Measurements from ENCODE around the gene SPESP1.
"Not testable (repeated sequence)": the region's sequence is repeated elsewhere in the genome, so short reads cannot be mapped to it uniquely, and the experiment has no call there.

The SPESP1 gene

DNA sequence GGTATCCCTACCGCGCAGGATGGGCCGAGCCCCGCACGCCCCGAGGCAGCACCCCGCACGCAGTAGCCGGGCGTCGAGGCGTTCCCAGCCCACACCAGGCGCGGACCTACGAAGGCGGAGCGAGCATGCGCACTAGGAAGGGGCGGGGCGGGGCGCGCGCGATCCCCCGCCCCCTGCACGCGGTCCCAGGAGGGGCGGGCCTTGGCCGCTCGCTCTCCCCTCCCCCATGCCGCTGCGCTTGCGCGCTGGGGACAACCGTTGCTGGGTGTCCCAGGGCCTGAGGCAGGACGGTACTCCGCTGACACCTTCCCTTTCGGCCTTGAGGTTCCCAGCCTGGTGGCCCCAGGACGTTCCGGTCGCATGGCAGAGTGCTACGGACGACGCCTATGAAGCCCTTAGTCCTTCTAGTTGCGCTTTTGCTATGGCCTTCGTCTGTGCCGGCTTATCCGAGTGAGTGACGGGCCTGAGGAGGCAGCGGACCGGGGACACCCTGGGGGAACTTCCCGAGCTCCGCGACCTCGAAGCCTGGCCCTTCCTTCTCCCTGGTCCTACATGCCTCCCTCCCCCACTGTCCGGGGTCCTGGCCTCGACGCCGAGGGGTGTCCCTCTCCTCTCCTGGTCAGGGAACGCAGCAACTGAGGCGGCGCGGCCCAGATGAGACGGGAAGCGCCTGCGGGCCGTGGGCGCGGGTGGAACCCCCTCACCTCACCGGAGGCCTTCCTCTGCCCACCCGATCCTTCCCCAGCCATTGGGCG lies at the start of gene SPESP1:
Gene SPESP1, plus strand, starts transcription at position 258 of the 755 bp plus-strand sequence. Its CDS starts 129 bp downstream, at position 387.
- DNase-seq: peak in 1 of 4 experiments; percentile 22

DNA sequence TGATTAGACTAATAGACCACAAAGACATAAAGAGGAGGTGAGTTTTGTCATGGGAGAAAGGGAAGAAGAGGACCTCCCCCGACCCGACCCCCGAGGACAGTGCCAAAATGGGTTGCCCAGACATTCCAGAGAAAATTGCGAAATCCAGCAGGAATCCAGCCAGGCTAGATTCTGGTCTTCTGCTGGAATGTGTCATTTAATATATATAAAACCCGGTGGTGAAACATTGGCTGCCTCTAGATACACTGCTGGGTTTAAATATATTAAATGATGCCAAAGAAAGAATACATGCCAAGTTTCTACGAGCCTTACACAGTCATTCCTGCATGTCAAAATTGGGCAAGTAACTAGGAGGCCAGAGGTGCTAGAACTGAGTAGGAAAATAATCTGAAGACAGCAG lies 45.3 kb upstream of the SPESP1 start:
- DNase-seq: no peak

DNA sequence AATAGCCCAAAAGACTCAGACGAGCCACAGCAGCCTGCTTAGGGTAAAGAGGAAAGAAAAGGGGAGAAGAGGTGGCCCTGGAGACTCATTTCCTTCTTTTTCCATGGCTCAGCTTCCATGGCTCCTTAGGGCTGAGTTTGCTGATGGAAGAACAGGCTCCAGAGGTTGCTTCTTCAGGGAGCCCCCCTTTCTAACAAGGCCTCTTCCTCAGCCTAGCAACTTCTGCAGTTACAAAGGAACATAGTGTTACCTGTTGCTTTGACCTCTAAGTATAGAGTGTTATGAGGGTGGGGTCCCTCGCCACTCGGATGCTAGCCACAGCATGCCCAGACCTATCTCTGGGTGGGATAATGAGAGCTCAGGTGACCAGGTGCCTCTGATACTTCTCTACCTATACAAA lies 43.2 kb upstream of the SPESP1 start:
- no peak for DNase-seq

DNA sequence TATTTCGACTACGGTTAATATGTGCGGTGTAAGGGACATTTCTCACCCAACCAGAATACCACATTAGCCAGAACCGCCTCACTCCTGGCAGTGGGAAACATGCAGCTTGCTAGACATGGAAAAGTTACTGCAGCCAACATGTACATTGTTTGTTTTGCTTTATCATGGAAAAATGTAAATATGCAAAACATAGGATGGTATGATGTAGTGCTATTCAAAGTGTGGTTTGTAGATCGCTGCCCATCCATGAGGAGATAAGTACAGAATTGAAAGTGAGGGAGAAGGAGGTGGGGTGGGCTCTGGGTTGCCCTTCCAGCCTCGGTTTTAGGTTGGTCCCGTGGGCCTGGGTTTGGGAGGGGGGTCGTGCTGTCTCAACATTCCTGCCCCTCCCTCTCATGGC lies 42.5 kb upstream of the SPESP1 start:
- no peak for DNase-seq

DNA sequence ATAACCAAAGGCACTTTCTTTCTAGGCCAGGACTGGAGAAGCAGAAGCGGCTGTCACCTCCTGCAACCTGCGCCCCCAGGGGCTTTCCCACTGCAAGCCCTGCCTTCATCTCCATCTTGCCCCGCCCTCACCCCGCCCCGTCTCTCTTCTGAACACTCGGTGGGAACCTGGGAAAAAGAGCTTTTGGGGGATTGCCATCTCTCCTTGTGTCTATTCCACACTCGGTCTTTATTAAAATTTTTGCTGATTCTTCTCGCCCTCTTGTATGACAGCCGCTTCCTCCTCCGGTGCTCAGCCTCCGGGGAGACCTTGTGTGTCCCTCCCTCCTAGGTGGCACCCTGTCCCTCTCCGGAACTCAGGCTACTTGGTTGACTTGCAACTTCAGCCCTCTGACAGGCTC lies 41.9 kb upstream of the SPESP1 start:
- no peak for DNase-seq

DNA sequence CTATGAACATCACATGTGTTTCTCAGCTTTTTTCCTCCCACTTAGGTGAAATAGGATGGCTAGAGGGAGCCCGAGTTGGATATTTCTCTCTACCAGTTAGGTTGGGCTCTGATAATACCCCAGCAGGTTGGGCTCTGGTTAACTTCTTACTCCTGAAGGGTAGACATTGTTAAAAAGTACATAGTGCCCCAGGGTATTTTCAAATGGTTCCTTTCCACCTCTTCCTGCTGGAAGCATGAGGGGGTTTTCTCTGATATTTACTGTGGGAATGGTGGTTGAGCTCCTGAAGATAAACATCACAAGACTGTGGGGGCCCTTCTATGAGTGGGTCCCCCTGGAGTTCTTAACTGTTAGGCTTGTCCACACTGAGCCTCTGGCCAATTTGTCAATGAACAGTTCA lies 36.1 kb upstream of the SPESP1 start:
- no peak for DNase-seq

DNA sequence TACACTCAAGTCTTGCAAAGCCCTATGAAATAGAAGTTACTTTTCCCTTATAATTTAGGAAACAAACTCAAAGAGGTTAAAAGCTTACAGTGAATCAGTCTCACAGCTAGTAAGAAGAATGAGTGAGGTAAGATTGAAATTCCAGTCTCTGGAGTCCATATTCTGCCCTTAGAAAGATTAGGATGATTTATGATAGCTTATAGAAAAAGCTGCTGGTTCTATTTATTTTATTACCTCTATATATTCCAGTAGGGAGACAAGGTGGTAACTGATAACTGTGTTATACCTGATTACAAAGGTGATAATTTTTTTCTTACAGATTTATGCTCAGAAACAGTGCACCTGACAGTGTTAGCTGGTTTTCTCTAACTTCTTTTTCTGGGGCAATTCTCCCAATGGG lies 34.1 kb upstream of the SPESP1 start:
- no peak for DNase-seq

DNA sequence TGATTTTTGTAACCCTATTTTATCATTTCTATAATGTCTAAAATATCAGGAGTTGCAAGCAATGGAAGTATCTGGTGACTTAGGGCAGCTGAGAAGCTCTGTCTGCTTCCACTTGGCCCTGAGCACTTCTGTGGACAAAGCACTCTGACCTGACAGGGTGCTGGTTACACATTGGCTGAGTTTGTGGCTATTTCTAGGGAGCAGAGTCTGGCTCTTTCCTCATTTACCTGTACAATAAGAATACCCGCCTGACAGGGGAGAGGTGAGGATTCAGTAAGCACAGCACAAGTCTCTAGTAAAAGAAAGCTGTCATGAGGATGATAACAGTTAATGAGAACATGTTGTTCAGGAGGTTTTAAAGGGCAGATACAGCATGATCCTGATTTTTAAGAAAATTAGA lies 33.3 kb upstream of the SPESP1 start:
- DNase-seq: no peak

DNA sequence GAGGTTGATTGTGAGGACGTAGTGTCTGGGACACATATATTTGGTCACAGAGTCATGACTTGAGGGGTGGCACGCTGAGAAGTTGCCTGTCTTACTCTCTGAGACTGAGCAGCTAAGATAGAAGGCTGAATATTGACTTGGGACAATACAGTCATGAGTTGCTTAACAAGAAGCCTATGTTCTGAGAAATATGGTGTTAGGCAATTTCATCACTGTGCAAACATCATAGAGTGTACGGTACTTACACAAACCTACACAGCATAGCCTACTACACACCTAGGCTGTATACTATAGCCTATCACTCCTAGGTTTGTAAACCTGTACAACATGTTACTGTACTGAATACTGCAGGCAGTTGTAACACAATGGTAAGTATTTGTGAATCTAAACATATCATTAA lies 30.3 kb upstream of the SPESP1 start:
- DNase-seq: no peak

DNA sequence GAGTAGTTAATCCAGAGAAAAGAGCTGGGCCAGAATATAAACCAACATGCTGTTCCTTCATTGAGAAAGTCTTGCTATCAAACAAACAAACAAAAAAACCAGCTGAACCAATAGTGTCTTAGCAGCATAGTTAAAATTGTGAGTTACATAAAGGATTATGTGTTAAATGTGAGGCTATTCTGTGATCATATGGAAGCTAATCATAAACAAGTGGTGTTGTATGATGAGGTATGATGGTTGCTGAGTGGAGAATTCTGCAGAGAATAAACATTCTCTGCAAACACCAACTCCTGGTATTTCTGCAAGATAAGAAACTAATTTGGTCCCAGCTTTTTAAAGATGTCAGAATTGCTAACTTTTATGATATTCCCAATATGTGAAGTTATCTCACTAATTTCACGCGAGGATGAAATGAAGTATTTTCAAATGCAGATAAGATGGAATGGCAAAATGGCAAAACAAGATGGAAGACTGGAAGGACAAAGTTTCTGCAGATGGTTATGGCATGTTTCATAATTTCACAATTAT lies 22.9 kb upstream of the SPESP1 start:
- no peak for DNase-seq

DNA sequence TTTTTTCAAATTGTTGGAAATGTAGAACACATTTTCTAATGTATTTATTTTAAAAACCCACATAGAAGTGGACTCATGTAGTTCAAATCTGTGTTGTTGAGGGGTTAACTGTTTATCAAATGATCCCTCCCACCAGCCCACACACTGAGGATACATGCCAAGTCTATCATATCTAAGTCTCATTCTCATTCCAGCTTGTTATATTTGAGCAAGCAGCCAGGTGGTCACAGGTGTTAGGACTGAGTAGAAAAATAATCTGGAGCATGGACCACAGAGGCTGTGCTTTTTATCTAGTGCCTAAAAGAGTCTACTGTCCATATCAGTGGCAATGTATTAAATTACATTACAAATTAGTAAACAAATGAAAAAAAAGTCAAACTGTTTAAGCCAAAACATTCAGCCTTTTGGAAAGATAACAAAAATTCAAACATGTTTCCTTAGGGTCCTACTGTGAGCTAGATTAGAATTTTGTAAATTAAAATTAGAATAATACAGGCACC lies 20.7 kb upstream of the SPESP1 start:
- DNase-seq: no peak

DNA sequence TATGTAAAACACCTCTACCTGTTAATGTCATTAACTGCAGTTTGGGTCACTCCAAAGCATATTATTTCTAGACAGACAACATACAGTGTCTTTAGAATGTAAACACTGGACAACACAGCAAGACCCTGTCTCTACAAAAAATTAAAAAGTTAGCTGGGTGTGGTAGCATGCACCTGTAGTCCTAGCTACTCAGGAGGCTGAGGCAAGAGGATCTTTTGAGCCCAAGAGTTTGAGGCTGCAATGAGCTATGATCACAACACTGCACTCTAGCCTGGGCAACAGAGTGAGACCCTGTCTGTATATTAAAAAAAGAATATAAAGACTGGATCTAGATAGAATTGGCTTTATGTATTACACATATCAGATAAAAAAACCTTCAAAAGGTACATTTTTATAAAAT lies 20.0 kb upstream of the SPESP1 start:
- DNase-seq: no peak

DNA sequence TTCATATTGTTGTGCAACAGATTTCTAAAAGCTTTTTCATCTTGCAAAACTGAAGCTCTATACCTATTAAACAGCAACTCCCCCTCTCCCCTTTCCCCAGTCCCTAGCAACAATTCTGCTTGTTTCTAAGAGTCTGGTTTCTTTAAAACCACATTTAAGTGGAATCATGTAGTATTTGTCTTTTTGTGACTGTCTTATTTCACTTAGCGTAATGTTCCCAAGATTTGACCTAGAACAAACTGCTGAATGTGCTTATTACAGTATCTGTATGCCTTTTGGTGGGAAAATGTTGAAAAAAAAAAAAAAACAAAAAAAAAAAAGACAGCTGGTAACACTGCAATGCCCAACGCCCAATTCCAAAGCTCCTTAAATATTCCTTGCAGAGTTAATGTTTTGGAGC lies 19.5 kb upstream of the SPESP1 start:
- no peak for DNase-seq

DNA sequence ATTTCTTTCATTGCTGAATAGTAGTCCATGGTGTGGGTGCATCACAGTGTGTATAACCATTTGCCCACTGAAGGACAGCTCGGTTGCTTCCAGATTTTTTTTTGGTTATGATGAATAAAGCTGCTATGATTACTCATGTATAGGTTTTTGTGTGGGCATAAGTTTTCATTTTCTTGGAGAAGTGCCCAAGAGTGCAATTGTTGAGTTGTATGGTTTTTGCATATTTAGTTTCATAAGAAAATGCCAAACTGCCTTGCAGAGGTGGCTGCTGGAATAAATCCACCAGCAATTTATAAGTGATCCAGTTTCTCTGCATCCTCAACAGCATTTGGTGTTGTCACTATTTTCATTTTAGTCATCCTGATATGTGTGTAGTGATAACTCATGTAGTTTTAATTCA lies 8.4 kb upstream of the SPESP1 start:
- DNase-seq: no peak

DNA sequence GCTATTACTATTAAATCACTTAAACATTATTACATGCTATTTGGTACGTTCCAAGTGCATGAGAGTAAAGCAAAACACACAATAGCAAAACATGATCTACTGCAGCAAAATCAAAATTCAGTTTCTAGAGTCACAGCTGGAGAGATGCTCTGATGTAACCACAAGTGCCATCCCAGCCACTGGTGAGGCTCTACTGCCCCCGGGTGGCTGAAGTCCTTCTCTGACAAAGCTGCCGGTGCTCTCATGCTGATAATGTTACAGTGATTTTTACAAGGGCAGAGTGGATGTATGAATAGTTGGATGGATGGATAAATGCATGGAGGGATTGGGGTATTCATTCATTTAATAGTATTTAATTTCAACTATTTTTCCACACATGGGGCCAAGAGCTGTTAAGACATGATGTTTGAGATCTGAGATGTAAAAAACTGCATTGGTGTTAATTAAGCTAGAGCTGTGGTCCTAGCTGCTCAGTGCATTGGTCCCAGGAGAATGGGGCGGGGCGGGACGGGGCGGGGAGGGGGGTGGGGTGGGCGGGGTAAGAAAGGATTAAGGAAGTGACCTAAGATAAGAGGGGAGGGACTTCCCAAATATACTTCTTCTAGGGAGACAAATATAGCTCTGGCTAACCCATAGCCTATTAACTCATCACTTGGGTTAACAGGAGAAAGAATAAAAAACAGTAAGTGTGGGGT lies 5.3 kb upstream of the SPESP1 start:
- peak in 2 of 4 experiments; percentile 9 to 48 for DNase-seq

DNA sequence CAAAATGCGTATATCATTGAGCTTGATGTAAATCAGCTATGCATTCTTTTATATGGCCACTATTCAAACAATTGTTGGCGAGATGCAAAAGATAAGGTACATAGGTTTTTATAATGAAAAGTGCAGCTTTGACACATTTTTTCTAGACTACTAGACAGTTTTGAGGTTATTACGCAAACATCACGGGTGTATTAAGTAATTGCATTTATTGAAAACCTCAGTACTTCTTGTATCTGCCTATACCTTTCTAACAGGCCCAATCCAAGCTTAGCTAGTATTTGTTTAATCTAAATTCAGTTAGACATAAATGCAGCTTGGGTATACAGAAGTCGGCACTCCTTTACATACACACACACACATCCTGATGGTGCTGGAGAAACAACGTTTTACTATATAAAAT lies 2.7 kb downstream of the SPESP1 start:
- DNase-seq: no peak

DNA sequence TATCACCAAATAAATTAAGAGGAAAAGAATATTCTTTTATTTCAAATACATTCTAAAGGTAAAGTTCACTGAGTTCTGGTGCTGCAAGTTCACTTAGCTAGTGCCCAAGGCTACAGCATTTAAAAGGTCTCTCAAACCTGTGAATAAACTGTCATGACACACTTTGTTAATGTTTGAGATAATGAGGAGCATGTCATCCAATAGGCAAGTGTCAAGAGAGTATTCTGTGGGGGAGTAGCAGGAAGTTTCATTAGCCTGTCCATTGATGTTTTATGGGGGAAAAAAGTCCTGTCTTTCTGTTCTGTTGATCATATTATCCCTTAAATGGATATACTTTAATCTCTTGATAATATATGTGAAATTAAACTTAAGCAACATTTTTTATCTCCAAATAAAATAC lies 4.0 kb downstream of the SPESP1 start:
- DNase-seq: no peak

DNA sequence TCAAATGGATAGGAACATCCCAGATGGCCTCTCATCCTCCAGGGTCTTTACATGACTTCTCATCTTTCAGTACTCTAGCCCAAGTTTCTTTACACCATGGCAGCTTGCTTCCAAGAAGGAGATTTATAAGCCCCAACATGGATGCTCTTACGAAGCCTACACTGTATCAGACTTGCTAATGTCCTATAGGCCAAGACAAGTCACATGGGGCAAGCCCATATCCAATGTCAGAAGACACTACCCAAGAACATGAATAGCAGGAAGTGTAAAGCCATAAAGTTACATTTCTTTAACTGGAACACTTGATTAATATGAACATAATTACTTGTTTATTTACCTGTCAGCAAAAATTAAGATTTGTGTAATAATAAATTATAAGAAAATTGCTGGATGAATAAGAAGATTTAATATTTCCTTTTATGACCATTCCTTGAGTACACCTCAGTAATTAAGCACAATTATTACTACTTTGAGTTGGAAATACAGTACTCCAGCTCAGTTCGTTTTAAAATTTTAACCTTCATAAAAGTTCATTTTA lies 5.1 kb downstream of the SPESP1 start:
- no peak for DNase-seq

DNA sequence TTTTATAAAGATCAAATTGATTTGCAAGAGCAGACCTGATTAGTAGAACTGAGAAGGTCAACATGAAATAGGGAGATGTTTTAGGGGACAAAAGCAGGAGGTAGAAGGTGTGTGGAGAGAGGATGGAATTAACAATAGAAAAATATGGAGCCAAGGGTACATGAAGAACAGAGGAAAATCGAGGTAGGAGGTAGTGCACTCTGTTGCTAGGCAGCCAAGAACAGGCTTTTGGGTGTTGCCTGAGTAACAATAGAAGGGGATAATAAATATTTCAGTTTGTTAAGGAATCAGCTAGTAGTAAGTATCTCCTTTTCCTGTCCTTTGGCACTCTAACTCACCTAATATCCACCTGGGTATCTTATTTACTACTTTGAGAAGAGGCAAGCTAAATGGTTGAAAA lies 9.2 kb downstream of the SPESP1 start:
- no peak for DNase-seq

DNA sequence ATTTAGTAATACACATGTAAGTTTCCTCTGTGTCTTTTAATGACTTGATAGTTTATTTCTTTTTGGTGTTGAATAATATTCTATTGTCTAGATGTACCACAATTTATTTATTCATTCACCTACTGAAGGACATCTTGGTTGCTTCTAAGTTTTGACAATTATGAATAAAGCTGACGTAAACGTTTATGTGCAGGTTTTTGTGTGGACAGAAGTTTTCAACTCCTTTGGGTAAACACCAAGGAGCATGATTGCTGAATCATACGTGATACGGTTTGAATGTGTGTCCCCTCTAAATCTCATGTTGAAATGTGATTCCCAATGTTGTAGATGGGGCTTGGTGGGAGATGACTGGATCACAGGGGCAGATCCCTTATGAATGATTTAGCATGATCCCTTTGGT lies 21.5 kb downstream of the SPESP1 start:
- DNase-seq: no peak

DNA sequence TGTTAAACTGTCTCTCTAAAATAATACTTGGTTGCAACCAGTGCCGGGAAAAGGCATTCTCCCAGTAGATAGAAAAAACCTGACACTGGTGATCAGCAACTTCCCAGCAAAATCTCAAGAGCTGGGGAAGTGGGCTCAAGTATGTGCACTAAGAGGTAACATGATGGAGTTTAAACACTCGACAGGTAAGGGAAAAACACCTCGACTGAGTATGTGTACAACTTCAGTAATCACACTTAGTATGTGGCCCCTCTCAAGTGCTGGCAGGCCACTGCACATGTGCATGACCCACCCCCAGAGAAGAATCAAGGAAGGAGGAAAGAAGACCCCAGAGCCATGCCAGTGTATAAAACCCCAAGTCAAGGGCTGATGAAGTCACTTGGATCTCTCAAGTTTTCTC lies 27.4 kb downstream of the SPESP1 start:
- DNase-seq: no peak

DNA sequence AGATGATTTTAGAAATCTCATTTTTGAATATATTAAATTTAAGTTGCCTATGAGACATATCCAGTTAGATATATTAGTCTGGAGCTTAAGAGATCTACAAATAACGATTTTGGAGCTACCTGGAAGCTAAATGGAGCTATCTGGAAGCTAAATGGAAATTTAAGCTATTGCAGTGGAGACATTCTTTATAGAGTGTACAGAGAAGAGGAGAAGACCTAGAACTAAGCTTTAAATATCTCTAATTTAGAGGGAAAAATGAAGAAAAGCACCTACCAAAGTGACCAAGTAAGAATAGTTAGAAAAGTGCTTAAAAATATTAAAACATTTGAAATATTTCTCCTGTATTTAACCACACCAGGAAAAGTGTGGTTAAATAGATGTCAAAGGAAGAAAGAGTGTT lies 28.3 kb downstream of the SPESP1 start:
- DNase-seq: no peak

DNA sequence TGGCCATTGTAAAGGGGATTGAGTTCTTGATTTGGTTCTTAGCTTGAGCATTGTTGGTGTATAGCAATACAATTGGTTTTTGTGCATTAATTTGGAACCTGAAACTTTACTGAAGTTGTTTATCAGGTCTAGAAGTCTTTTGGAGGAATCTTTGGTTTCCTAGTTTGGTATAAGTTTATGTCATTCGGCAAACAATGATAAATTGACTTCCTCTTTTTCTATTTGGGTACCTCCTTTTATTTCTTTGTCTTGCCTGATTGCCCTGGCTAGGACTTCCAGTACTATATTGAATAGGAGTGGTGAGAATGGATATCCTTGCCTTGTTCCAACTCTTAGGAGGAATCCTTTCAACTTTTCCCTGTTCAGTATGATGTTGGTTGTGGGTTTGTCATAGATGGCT lies 32.1 kb downstream of the SPESP1 start:
- DNase-seq: no peak

DNA sequence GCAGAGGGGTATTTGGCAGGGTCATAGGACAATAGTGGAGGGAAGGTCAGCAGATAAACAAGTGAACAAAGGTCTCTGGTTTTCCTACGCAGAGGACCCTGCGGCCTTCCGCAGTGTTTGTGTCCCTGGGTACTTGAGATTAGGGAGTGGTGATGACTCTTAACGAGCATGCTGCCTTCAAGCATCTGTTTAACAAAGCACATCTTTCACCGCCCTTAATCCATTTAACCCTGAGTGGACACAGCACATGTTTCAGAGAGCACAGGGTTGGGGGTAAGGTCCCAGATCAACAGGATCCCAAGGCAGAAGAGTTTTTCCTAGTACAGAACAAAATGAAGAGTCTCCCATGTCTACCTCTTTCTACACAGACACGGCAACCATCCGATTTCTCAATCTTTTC lies 33.4 kb downstream of the SPESP1 start:
- not testable (repeated sequence) for DNase-seq
